Gastroesophageal sphincter (tissue), 4 donors: Measurements from ENCODE around the gene ADGRF5. TPM values are rescaled to one million over a fixed set of nuclear protein-coding genes. Genes with fewer than 3 reads are reported as not detected.

Experiments used
- ATAC-seq: fragments of 150-250 bp; one replicate; pipeline ENCODE4 v1.9.1; 2016; ENCODE audit warnings: mild to moderate bottlenecking, moderate library complexity
- H3K27ac ChIP-seq, 4 donors: fragments of 200-600 bp; sonication (generic) in 3 of 4; 1 replicate in 3 of 4; 2 replicates in 1 of 4; pipeline ENCODE4 v1.5.1; 2016 to 2019
- H3K27me3 ChIP-seq: fragments of 200-600 bp; sonication (generic); one replicate; pipeline ENCODE4 v1.5.1; 2019
- H3K36me3 ChIP-seq, 2 donors: fragments of 200-600 bp; sonication (generic); one replicate each; pipeline ENCODE4 v1.5.1; 2019; ENCODE audit warnings: control low read depth in 1 of 2
- H3K4me1 ChIP-seq, 3 donors: fragments of 200-600 bp; sonication (generic); 1 replicate in 2 of 3; 2 replicates in 1 of 3; pipeline ENCODE4 v1.5.1; 2016 to 2019; ENCODE audit warnings: control low read depth in 2 of 3
- H3K4me3 ChIP-seq, 2 donors: fragments of 200-600 bp; sonication (generic); one replicate each; pipeline ENCODE4 v1.5.1; 2019; ENCODE audit warnings: mild to moderate bottlenecking in 1 of 2, moderate library complexity in 1 of 2
- H3K9me3 ChIP-seq, 3 donors: fragments of 200-600 bp; sonication (generic); one replicate each; pipeline ENCODE4 v1.5.1; 2017 to 2019; ENCODE audit warnings: control low read depth in 2 of 3
- CTCF ChIP-seq, 4 experiments: fragments of 200-600 bp in 2 of 4; fragments of 450-650 bp in 2 of 4; sonication (generic) in 1 of 4; IDR thresholded peaks; one replicate each; pipeline ENCODE4 v1.5.1; 2017 to 2019; ENCODE audit warnings: antibody characterized with exemption in 4 of 4, mild to moderate bottlenecking in 2 of 4, moderate library complexity in 2 of 4
- EP300 ChIP-seq: sonication (generic); formaldehyde crosslinking; IDR thresholded peaks from one replicate; pipeline ENCODE4 v1.6.1; 2017; ENCODE audit warnings: antibody characterized with exemption, mild to moderate bottlenecking
- POLR2A ChIP-seq, 2 donors: fragments of 450-650 bp; IDR thresholded peaks; one replicate each; pipeline ENCODE4 v1.6.1; 2017; ENCODE audit warnings: antibody characterized with exemption in 2 of 2, mild to moderate bottlenecking in 2 of 2, moderate library complexity in 1 of 2
- POLR2AphosphoS5 ChIP-seq: sonication (generic); formaldehyde crosslinking; IDR thresholded peaks from one replicate; pipeline ENCODE4 v1.6.1; 2017; ENCODE audit warnings: antibody characterized with exemption
- WGBS, 2 donors: methylation state at CpG; one replicate each; pipeline ENCODE4 v1.1.5; 2018; ENCODE audit warnings: low coverage in 1 of 2; 5-methylcytosine and 5-hydroxymethylcytosine counted together
- total RNA-seq, 4 donors: library from RNA; depleted of rRNA; stranded (reverse); fragments of >200 nt; gene quantifications; one replicate each; pipeline ENCODE4 v1.1.0, GENCODE V29; 2016

The ADGRF5 gene
- total RNA-seq, 4 donors from 2014 or later = 11.7 to 37.6 (median 26.0) TPM

GRCh38 chr6:46932526-46933319, 11.0 kb upstream of the ADGRF5 start:
- H3K36me3 ChIP-seq = no peaks in the 10 kb centered on the region
- no peak overlapping the region for H3K4me3 ChIP-seq
- 57% methylated on average over 7 to 10 of the region's 10 CpGs for WGBS, 2 donors
- no peaks in the 10 kb centered on the region for H3K9me3 ChIP-seq
- ATAC-seq = no peak
- H3K27ac ChIP-seq = peak overlapping the region in 1 of 4 donors; percentile 42
- no peaks in the 10 kb centered on the region for H3K27me3 ChIP-seq
- H3K4me1 ChIP-seq = no peaks in the 10 kb centered on the region
- no peak for TF ChIP-seq POLR2AphosphoS5
- TF ChIP-seq POLR2A (IDR thresholded peaks at IDR 0.05) = no peak
- TF ChIP-seq EP300 = no peak
- TF ChIP-seq CTCF (IDR thresholded peaks at IDR 0.05) = no peak

GRCh38 chr6:46931416-46931815, 9.7 kb upstream of the ADGRF5 start:
- 82% methylated on average over 2 of the region's 2 CpGs; no CpG with 5 or more reads in 1 of the 2 donors for WGBS, 2 donors
- Histone ChIP-seq H3K36me3 (no peaks in the 10 kb centered on the region), H3K4me1 (no peaks in the 10 kb centered on the region), H3K9me3 (no peaks in the 10 kb centered on the region), H3K27me3 (no peaks in the 10 kb centered on the region), H3K4me3 (no peak overlapping the region), H3K27ac (no peak overlapping the region)
- TF ChIP-seq POLR2A (IDR thresholded peaks at IDR 0.05) (no peak), CTCF (IDR thresholded peaks at IDR 0.05) (no peak), EP300 (no peak), POLR2AphosphoS5 (no peak)
- no peak for ATAC-seq

- Histone ChIP-seq H3K27ac (no peak overlapping the region), H3K36me3 (no peaks in the 10 kb centered on the region), H3K27me3 (no peaks in the 10 kb centered on the region), H3K9me3 (no peaks in the 10 kb centered on the region), H3K4me1 (no peaks in the 10 kb centered on the region), H3K4me3 (no peak overlapping the region)
- no peak for ATAC-seq
- TF ChIP-seq EP300 (no peak), POLR2A (IDR thresholded peaks at IDR 0.05) (no peak), CTCF (IDR thresholded peaks at IDR 0.05) (no peak), POLR2AphosphoS5 (no peak)
- 52 to 75% methylated on average over 2 of the region's 2 CpGs for WGBS, 2 donors
These were observed 8.6 kb upstream of the ADGRF5 start for GRCh38 chr6:46930331-46930730.

GRCh38 chr6:46927066-46927465, 5.3 kb upstream of the ADGRF5 start:
- H3K27me3 ChIP-seq = no peaks in the 10 kb centered on the region
- no peak overlapping the region for H3K4me3 ChIP-seq
- ATAC-seq = no peak
- no peak for TF ChIP-seq POLR2A (IDR thresholded peaks at IDR 0.05)
- TF ChIP-seq POLR2AphosphoS5 = no peak
- no peak for TF ChIP-seq CTCF (IDR thresholded peaks at IDR 0.05)
- TF ChIP-seq EP300 = no peak
- WGBS, 2 donors = 71 to 93% methylated on average over 4 of the region's 5 CpGs
- H3K9me3 ChIP-seq = no peaks in the 10 kb centered on the region
- no peak overlapping the region for H3K27ac ChIP-seq
- H3K4me1 ChIP-seq = no peaks in the 10 kb centered on the region
- H3K36me3 ChIP-seq = no peaks in the 10 kb centered on the region

- H3K36me3 ChIP-seq = no peaks in the 10 kb centered on the region
- H3K9me3 ChIP-seq = no peaks in the 10 kb centered on the region
- no peak for ATAC-seq
- WGBS, 2 donors = 49 to 71% methylated on average over 3 to 6 of the region's 6 CpGs
- H3K4me1 ChIP-seq = no peaks in the 10 kb centered on the region
- H3K4me3 ChIP-seq = no peak overlapping the region
- H3K27ac ChIP-seq = peak overlapping the region in 1 of 4 donors; percentile 10
- no peaks in the 10 kb centered on the region for H3K27me3 ChIP-seq
- no peak for TF ChIP-seq EP300
- no peak for TF ChIP-seq POLR2A (IDR thresholded peaks at IDR 0.05)
These were observed 4.7 kb upstream of the ADGRF5 start for GRCh38 chr6:46926481-46926880.
